H7 (cell line): ENCODE measurements around the gene ARHGAP18. TPM values are rescaled to one million over a fixed set of nuclear protein-coding genes. Genes with fewer than 3 reads are reported as not detected.
"Not testable (repeated sequence)": the region's sequence is repeated elsewhere in the genome, so short reads cannot be mapped to it uniquely, and the experiment has no call there.

Experiments
- DNase-seq: peaks from one replicate; pipeline ENCODE4 v3.0.0; 2012
- H3K27me3 ChIP-seq: 2 replicates; pipeline ENCODE4 v1.6.0; 2011; ENCODE audit warnings: mild to moderate bottlenecking, low read length; ENCODE audit not compliant: control insufficient read depth, insufficient read depth
- H3K36me3 ChIP-seq: replicated peaks from 2 replicates; pipeline ENCODE4 v1.5.1; 2011; ENCODE audit warnings: low read length; ENCODE audit not compliant: control insufficient read depth, insufficient read depth
- H3K4me3 ChIP-seq: 2 replicates; pipeline ENCODE4 v1.5.1; 2011; ENCODE audit warnings: low read depth, mild to moderate bottlenecking, control low read depth, low read length, moderate library complexity; ENCODE audit not compliant: insufficient read depth
- total RNA-seq: library from RNA; depleted of rRNA; stranded (reverse); fragments of >200 nt; shearing (Covaris generic); gene quantifications from 2 replicates; pipeline ENCODE4 v1.2.3, GENCODE V29; 2014

The ARHGAP18 gene
- total RNA-seq, 1 experiment from 2014 or later = 3.9 TPM

- no peaks in the 10 kb centered on the region for H3K36me3 ChIP-seq
- no peak overlapping the region for H3K4me3 ChIP-seq
- no peak for DNase-seq
- H3K27me3 ChIP-seq = no peaks in the 10 kb centered on the region
Observed at GRCh38 chr6:129577691-129578090, 132.3 kb downstream of the ARHGAP18 start.

- no peak for DNase-seq
- Histone ChIP-seq H3K4me3 (no peak overlapping the region), H3K27me3 (no peaks in the 10 kb centered on the region), H3K36me3 (no peaks in the 10 kb centered on the region)
Observed at GRCh38 chr6:129576456-129576855, 133.5 kb downstream of the ARHGAP18 start.

- Histone ChIP-seq H3K4me3 (no peak overlapping the region), H3K27me3 (no peaks in the 10 kb centered on the region)
- DNase-seq = peak; percentile 40
Observed at GRCh38 chr6:129575378-129576118, 134.4 kb downstream of the ARHGAP18 start.

GRCh38 chr6:129574605-129575004, 135.4 kb downstream of the ARHGAP18 start:
- H3K36me3 ChIP-seq, H3K4me3 ChIP-seq, DNase-seq, H3K27me3 ChIP-seq: not testable (repeated sequence)

More at GRCh38 chr6:129575378-129576118, 134.4 kb downstream of the ARHGAP18 start:
- H3K36me3 ChIP-seq = no peaks in the 10 kb centered on the region

- DNase-seq, H3K27me3 ChIP-seq, H3K36me3 ChIP-seq, H3K4me3 ChIP-seq: not testable (repeated sequence)
Observed at GRCh38 chr6:129570929-129571328, 139.0 kb downstream of the ARHGAP18 start.

- no peak for DNase-seq
- Histone ChIP-seq H3K4me3 (no peak overlapping the region), H3K27me3 (no peaks in the 10 kb centered on the region), H3K36me3 (no peaks in the 10 kb centered on the region)
Observed at GRCh38 chr6:129568015-129568414, 142.0 kb downstream of the ARHGAP18 start.

GRCh38 chr6:129567374-129567773, 142.6 kb downstream of the ARHGAP18 start:
- DNase-seq = peak; percentile 3
- H3K27me3 ChIP-seq = no peaks in the 10 kb centered on the region
- H3K36me3 ChIP-seq = no peaks in the 10 kb centered on the region
- no peak overlapping the region for H3K4me3 ChIP-seq

GRCh38 chr6:129565811-129566210, 144.2 kb downstream of the ARHGAP18 start:
- H3K27me3 ChIP-seq = no peaks in the 10 kb centered on the region
- H3K4me3 ChIP-seq = no peak overlapping the region
- H3K36me3 ChIP-seq = no peaks in the 10 kb centered on the region
- no peak for DNase-seq

- Histone ChIP-seq H3K36me3 (no peaks in the 10 kb centered on the region), H3K27me3 (no peaks in the 10 kb centered on the region), H3K4me3 (no peak overlapping the region)
- no peak for DNase-seq
Observed at GRCh38 chr6:129565366-129565765, 144.6 kb downstream of the ARHGAP18 start.

- DNase-seq = no peak
- Histone ChIP-seq H3K27me3 (no peaks in the 10 kb centered on the region), H3K36me3 (no peaks in the 10 kb centered on the region), H3K4me3 (no peak overlapping the region)
Observed at GRCh38 chr6:129558248-129558647, 151.7 kb downstream of the ARHGAP18 start.

- no peak overlapping the region for H3K4me3 ChIP-seq
- H3K36me3 ChIP-seq = no peaks in the 10 kb centered on the region
- H3K27me3 ChIP-seq = no peaks in the 10 kb centered on the region
- no peak for DNase-seq
Observed at GRCh38 chr6:129555206-129555832, 154.7 kb downstream of the ARHGAP18 start.

GRCh38 chr6:129552413-129552812, 157.6 kb downstream of the ARHGAP18 start:
- no peaks in the 10 kb centered on the region for H3K36me3 ChIP-seq
- no peak for DNase-seq
- H3K27me3 ChIP-seq = no peaks in the 10 kb centered on the region
- no peak overlapping the region for H3K4me3 ChIP-seq

- no peak for DNase-seq
- H3K27me3 ChIP-seq = no peaks in the 10 kb centered on the region
- H3K4me3 ChIP-seq = no peak overlapping the region
- no peaks in the 10 kb centered on the region for H3K36me3 ChIP-seq
Observed at GRCh38 chr6:129551486-129551885, 158.5 kb downstream of the ARHGAP18 start.

GRCh38 chr6:129546702-129547101, 163.3 kb downstream of the ARHGAP18 start:
- Histone ChIP-seq H3K27me3 (no peaks in the 10 kb centered on the region), H3K4me3 (no peak overlapping the region)
- DNase-seq = no peak

GRCh38 chr6:129544892-129545612, 164.9 kb downstream of the ARHGAP18 start:
- Histone ChIP-seq H3K4me3 (no peak overlapping the region), H3K27me3 (no peaks in the 10 kb centered on the region), H3K36me3 (no peaks in the 10 kb centered on the region)
- no peak for DNase-seq

More at GRCh38 chr6:129546702-129547101, 163.3 kb downstream of the ARHGAP18 start:
- H3K36me3 ChIP-seq = no peaks in the 10 kb centered on the region
